ENCODE data around the gene UFSP1. TPM values are rescaled to one million over a fixed set of nuclear protein-coding genes. Genes with fewer than 3 reads are reported as not detected.

The UFSP1 gene
- total RNA-seq, 1 donor from 2014 or later: 2.4 TPM

DNA sequence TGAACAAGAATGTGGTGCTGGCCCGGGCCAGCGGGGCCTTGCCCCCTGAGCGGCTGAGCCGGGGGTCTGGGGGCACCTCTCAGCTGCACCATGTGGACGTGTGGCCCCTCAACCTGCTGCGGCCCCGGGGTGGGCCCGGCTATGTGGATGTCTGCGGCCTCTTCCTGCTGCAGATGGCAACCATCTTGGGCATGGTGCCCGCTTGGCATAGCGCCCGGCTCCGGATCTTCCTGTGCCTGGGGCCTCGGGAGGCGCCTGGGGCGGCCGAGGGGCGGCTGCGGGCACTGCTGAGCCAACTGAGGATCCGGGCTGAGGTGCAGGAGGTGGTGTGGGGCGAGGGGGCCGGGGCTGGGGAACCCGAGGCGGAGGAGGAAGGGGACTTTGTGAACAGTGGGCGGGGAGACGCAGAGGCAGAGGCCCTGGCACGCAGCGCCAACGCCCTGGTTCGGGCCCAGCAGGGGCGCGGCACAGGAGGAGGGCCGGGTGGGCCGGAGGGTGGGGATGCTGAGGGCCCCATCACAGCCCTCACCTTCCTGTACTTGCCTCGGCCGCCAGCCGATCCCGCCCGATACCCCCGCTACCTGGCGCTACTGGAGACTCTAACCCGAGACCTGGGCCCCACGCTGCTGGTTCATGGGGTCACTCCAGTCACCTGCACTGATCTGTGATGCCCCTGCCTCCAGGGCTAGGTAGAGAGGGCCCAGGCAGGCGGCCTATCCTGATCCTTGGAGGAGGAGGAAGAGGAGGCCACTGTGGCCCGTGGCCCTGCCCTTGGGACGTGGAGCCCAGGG lies 23.4 kb downstream of the UFSP1 start:
- Mint-ChIP-seq H3K4me3 (ENCODE audit: unreplicated experiment) (no peak overlapping the region), H3K4me1 (ENCODE audit: unreplicated experiment) (peaks cover 16% of the 10 kb centered on the region), H3K27ac (ENCODE audit: unreplicated experiment) (no peak overlapping the region), H3K27me3 (ENCODE audit: unreplicated experiment) (peaks cover 5% of the 10 kb centered on the region), H3K36me3 (ENCODE audit: low read depth, unreplicated experiment) (peaks cover 20% of the 10 kb centered on the region), H3K9me3 (ENCODE audit: unreplicated experiment) (no peaks in the 10 kb centered on the region)
- TF ChIP-seq, protein P1, sequence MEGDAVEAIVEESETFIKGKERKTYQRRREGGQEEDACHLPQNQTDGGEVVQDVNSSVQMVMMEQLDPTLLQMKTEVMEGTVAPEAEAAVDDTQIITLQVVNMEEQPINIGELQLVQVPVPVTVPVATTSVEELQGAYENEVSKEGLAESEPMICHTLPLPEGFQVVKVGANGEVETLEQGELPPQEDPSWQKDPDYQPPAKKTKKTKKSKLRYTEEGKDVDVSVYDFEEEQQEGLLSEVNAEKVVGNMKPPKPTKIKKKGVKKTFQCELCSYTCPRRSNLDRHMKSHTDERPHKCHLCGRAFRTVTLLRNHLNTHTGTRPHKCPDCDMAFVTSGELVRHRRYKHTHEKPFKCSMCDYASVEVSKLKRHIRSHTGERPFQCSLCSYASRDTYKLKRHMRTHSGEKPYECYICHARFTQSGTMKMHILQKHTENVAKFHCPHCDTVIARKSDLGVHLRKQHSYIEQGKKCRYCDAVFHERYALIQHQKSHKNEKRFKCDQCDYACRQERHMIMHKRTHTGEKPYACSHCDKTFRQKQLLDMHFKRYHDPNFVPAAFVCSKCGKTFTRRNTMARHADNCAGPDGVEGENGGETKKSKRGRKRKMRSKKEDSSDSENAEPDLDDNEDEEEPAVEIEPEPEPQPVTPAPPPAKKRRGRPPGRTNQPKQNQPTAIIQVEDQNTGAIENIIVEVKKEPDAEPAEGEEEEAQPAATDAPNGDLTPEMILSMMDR (IDR thresholded peaks at IDR 0.05; ENCODE audit: unreplicated experiment): no peak
- DNase-seq (ENCODE audit: low spot score): no peak

DNA sequence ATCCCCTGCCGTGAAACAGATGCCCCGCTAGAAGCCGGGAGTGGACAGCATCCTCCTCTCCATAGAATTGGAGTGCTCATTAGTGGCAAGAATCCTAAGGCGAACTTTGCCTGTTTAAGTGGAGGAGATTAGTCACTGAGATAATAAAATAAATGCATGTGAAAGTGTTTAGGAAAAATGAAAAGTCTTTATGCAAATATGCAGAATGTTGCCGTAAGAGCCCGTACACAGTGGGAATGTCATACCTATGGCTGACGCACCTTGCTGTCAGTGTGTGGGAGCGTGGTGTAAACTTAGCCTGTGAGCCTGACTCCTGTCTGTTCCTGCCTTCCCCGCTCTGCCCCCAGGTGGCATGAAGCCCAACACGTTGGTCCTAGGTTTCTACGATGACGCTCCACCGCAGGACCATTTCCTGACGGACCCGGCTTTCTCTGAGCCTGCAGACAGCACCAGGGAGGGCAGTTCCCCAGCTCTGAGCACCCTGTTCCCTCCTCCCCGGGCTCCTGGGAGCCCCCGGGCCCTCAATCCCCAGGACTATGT lies 24.1 kb downstream of the UFSP1 start:
- TF ChIP-seq, protein P1 (IDR thresholded peaks at IDR 0.05; ENCODE audit: unreplicated experiment): no peak
- Mint-ChIP-seq H3K9me3 (ENCODE audit: unreplicated experiment) (no peaks in the 10 kb centered on the region), H3K27ac (ENCODE audit: unreplicated experiment) (no peak overlapping the region), H3K27me3 (ENCODE audit: unreplicated experiment) (peaks cover 2% of the 10 kb centered on the region), H3K4me3 (ENCODE audit: unreplicated experiment) (peak overlapping the region; percentile 42), H3K36me3 (ENCODE audit: low read depth, unreplicated experiment) (peaks cover 23% of the 10 kb centered on the region), H3K4me1 (ENCODE audit: unreplicated experiment) (peaks cover 12% of the 10 kb centered on the region)
- DNase-seq (ENCODE audit: low spot score): no peak

DNA sequence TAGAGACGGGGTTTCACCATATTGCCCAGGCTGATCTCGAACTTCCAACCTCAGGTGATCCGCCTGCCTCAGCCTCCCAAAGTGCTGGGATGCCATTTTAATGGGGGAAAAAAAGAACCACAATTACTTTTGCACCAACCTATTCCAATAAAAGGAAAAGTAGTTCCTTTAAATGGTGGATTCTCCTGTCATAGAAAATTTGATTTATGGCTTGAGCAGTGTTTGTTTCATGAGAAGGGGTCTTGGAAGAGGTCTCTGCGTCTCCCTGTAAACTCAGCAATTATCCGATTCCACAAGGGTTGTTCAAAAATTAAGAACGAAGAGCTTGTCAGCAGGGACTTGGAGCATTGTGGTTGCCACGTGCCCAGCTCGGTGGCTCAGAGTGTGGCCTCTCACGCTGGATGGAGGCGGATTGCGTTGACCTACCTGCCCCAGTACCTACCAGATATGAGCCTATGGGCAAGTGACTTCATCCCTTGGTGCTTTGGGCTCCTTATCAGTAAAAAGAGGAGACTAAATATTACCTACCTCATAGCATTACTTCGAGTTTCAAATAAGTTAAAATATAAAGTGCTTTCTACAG lies 25.2 kb downstream of the UFSP1 start:
- DNase-seq (ENCODE audit: low spot score): no peak
- H3K4me1 Mint-ChIP-seq (ENCODE audit: unreplicated experiment): peaks cover 11% of the 10 kb centered on the region

GRCh38 chr7:100863406-100863950 lies 26.0 kb downstream of the UFSP1 start:
- peaks cover 24% of the 10 kb centered on the region for H3K36me3 Mint-ChIP-seq (ENCODE audit: low read depth, unreplicated experiment)
- TF ChIP-seq, protein P1 (IDR thresholded peaks at IDR 0.05; ENCODE audit: unreplicated experiment): no peak
- peaks cover 6% of the 10 kb centered on the region for H3K4me1 Mint-ChIP-seq (ENCODE audit: unreplicated experiment)
- DNase-seq (ENCODE audit: low spot score): no peak
- no peak overlapping the region for H3K4me3 Mint-ChIP-seq (ENCODE audit: unreplicated experiment)
- no peaks in the 10 kb centered on the region for H3K9me3 Mint-ChIP-seq (ENCODE audit: unreplicated experiment)
- H3K27ac Mint-ChIP-seq (ENCODE audit: unreplicated experiment): no peak overlapping the region
- H3K27me3 Mint-ChIP-seq (ENCODE audit: unreplicated experiment): peaks cover 6% of the 10 kb centered on the region

More for the DNA sequence above, 25.2 kb downstream of the UFSP1 start:
- Mint-ChIP-seq H3K27me3 (ENCODE audit: unreplicated experiment) (peaks cover 5% of the 10 kb centered on the region), H3K36me3 (ENCODE audit: low read depth, unreplicated experiment) (peaks cover 24% of the 10 kb centered on the region), H3K27ac (ENCODE audit: unreplicated experiment) (no peak overlapping the region), H3K4me3 (ENCODE audit: unreplicated experiment) (no peak overlapping the region), H3K9me3 (ENCODE audit: unreplicated experiment) (no peaks in the 10 kb centered on the region)
- TF ChIP-seq, protein P1 (IDR thresholded peaks at IDR 0.05; ENCODE audit: unreplicated experiment): no peak
